Right cardiac atrium (tissue), 5 donors: Measurements from ENCODE around the gene KCNQ1. TPM values are rescaled to one million over a fixed set of nuclear protein-coding genes. Genes with fewer than 3 reads are reported as not detected.

Source experiments
- ATAC-seq, 2 donors: fragments of 200-7000 bp; cut with Tn5 transposase; one replicate each; pipeline versions ENCODE4 v1.8.0 to v1.9.1; 2020; ENCODE audit warnings: moderate library complexity in 2 of 2, mild to moderate bottlenecking in 1 of 2
- DNase-seq, 3 donors: peaks; one replicate each; pipeline ENCODE4 v3.0.0-alpha.2; 2020
- H3K27ac ChIP-seq: one replicate; pipeline ENCODE4 v1.5.1; 2013; ENCODE audit warnings: mild to moderate bottlenecking, low read length, control low read depth, moderate library complexity
- H3K27me3 ChIP-seq: one replicate; pipeline ENCODE4 v1.6.1; 2013; ENCODE audit not compliant: control insufficient read depth, insufficient read depth
- H3K4me1 ChIP-seq: one replicate; pipeline ENCODE4 v1.6.1; 2013; ENCODE audit warnings: low read length; ENCODE audit not compliant: control insufficient read depth, insufficient read depth
- H3K4me3 ChIP-seq: one replicate; pipeline ENCODE4 v1.5.1; 2013; ENCODE audit warnings: low read length, control low read depth
- H3K9me3 ChIP-seq: one replicate; pipeline ENCODE4 v1.6.1; 2013; ENCODE audit warnings: low read length; ENCODE audit not compliant: control insufficient read depth
- WGBS: extraction: QIAGEN DNeasy Blood & Tissue Kit; methylation state at CpG from one replicate; pipeline ENCODE4 v1.1.7; 2013; 5-methylcytosine and 5-hydroxymethylcytosine counted together
- intact Hi-C, 4 donors: fragments of 100-400 bp; cut with DNase I; formaldehyde crosslinking; loops; one replicate each; pipeline versions ENCODE4 v1.11.0 to v1.14.0; 2022 to 2023
- polyA plus RNA-seq: library from polyadenylated mRNA; stranded (reverse); fragments of 200-250 nt; gene quantifications from one replicate; pipeline ENCODE4 v1.2.3, GENCODE V29; 2013
- total RNA-seq, 4 donors: library from RNA; stranded (reverse); fragmentation: NEBNext Ultra II Directional; extraction: Animal tissue kit (Norgen Biotek cat#: 25700); gene quantifications; one replicate each; pipeline ENCODE4 v1.2.1, GENCODE V29; 2021
- donor health status: healthy with polysubstance abuse.
- donor health status: DM: no; HTN: yes; CAD: no.
- donor health status: DM: no; HTN: no; CAD: no.
- donor health status: DM: no; HTN: yes; CAD: no; lungs with severe emphysema.
- donor health status: DM: yes; HTN: yes; CAD: no.

KCNQ1 gene
- total and polyA plus RNA-seq, 5 donors: 36.4 to 46.8 (median 37.7) TPM

DNA sequence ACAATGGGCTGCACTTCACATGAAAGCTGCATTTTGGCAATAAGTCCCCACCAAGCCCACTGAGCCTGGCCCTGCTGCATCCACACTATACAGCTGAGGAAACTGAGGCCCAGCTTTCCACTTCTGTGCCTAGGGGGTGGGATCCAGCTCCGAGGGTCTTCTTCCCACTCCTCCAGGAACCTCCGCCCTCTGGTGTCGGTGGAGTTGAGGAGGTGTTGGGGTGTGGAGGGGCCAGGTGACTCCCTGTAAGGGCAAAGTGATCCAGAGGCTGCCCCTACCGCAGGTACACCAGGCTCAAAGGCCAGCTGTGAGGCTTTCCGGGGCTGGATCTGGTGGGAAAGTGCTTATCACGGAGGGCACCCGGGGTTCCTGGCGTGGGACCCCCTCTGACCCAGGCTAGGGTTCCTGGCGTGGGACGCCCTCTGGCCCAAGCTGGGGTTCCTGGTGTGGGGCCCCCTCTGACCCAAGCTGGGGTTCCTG is 125.0 kb downstream of the KCNQ1 start:
- intact Hi-C loops: loop anchor here in 1 of 4 donors (10.0 kb wide), 1 partner anchor 65 kb away; no protein-coding TSS in a partner anchor
- H3K27me3 ChIP-seq: no peaks in the 10 kb centered on the region
- H3K4me1 ChIP-seq: no peaks in the 10 kb centered on the region
- DNase-seq: peak; percentile 6 to 47 (median 20)
- no peaks in the 10 kb centered on the region for H3K9me3 ChIP-seq
- H3K4me3 ChIP-seq: no peak overlapping the region
- no peak overlapping the region for H3K27ac ChIP-seq
- no peak for ATAC-seq
- 97% methylated on average over 10 of the region's 10 CpGs for WGBS

DNA sequence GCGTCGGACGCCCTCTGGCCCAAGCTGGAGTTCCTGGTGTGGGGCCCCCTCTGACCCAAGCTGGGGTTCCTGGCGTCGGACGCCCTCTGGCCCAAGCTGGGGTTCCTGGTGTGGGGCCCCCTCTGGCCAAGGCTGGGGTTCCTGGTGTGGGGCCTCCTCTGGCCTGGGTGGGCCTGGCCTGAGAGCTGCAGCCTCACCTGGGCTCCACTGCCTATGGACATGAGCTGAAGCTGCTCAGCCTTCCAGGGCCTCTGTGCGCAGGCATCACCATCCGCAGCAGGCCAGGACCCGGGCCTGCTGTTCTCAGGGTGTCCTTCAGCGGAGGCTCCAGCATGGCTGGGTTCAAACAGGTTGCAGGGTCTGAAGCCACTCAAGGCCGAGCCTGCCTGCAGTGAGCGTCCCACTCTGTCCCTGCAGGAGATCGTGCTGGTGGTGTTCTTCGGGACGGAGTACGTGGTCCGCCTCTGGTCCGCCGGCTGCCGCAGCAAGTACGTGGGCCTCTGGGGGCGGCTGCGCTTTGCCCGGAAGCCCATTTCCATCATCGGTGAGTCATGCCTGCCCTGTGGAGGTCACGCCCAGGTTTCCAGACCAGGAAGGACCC is 125.5 kb downstream of the KCNQ1 start:
- DNase-seq: peak in 2 of 3 donors; percentile 6 to 42
- intact Hi-C loops: loop anchor here in 1 of 4 donors (10.0 kb wide), 1 partner anchor 64 kb away; no protein-coding TSS in a partner anchor
- ATAC-seq: no peak
- Histone ChIP-seq H3K4me1 (no peaks in the 10 kb centered on the region), H3K9me3 (no peaks in the 10 kb centered on the region), H3K27ac (no peak overlapping the region), H3K27me3 (no peaks in the 10 kb centered on the region), H3K4me3 (no peak overlapping the region)
- WGBS: 98% methylated on average over 26 of the region's 26 CpGs

DNA sequence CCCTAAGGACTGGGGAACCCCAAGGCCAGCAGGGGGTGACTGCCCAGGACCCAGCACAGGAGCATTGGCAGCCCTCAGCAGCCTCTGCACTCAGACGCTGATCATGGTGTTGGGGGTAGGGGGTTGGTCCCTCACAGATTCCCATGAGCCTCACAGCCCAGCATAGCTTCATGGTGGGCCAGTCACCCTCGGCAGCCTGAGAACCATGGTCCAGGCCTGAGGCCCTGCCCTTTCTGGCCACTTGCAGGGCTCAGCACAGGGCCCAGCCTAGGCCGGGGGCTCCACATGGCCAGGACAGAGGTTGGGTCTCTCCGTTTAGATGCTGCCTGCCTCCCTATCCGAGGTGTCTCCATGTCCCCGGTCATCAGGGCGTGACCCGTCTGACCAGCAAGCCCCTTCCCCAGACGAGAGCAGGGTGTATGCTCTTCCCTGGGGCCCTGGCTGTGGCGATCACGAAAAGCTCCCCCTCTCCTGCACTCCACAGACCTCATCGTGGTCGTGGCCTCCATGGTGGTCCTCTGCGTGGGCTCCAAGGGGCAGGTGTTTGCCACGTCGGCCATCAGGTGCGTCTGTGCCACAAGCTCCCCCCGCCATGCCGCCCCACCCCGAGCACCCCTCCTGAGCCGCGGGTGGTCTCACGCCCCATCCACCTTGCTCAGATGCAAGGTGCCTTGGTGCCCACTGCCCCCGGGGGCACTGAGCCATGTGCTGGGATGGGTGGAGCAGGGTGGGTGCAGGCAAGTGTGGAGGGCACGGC is 126.2 kb downstream of the KCNQ1 start:
- Histone ChIP-seq H3K4me1 (no peaks in the 10 kb centered on the region), H3K27me3 (no peaks in the 10 kb centered on the region), H3K9me3 (no peaks in the 10 kb centered on the region), H3K27ac (no peak overlapping the region), H3K4me3 (no peak overlapping the region)
- intact Hi-C loops: loop anchor here in 1 of 4 donors (10.0 kb wide), 1 partner anchor 64 kb away; no protein-coding TSS in a partner anchor
- no peak for ATAC-seq
- WGBS: 96% methylated on average over 25 of the region's 25 CpGs
- DNase-seq: peak; percentile 5 to 44 (median 24)

DNA sequence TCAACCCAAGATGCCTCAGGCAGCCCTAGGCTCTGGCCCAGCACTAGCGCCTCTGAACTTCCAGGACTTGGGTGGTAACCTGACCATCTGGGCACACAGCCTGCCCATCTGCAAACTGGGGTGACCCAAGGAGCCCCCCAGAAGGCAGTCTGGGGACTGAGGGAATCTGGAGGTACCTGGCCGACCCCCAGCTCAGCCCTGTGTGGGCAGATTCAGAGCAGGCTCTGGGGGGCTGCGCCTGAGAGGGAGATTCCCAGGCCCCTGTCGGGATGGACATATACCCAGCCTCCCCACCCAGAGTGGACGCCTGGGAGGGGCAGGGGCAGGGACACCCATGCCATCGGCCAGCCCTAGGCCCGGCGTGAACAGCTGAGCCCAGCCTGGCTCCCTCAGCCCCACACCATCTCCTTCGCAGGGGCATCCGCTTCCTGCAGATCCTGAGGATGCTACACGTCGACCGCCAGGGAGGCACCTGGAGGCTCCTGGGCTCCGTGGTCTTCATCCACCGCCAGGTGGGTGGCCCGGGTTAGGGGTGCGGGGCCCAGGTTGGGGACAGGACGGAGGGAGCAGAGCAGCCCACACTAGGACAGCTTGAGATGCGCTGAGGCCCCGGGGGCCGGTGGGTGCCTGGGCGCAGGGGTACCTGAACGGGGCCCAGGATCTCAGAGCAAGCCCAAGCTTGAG is 126.9 kb downstream of the KCNQ1 start:
- H3K9me3 ChIP-seq: no peaks in the 10 kb centered on the region
- WGBS: 97% methylated on average over 23 of the region's 23 CpGs
- no peaks in the 10 kb centered on the region for H3K27me3 ChIP-seq
- H3K27ac ChIP-seq: no peak overlapping the region
- intact Hi-C loops: loop anchor here in 1 of 4 donors (10.0 kb wide), 1 partner anchor 63 kb away; no protein-coding TSS in a partner anchor
- no peak for ATAC-seq
- no peaks in the 10 kb centered on the region for H3K4me1 ChIP-seq
- peak; percentile 8 to 44 (median 22) for DNase-seq
- no peak overlapping the region for H3K4me3 ChIP-seq

DNA sequence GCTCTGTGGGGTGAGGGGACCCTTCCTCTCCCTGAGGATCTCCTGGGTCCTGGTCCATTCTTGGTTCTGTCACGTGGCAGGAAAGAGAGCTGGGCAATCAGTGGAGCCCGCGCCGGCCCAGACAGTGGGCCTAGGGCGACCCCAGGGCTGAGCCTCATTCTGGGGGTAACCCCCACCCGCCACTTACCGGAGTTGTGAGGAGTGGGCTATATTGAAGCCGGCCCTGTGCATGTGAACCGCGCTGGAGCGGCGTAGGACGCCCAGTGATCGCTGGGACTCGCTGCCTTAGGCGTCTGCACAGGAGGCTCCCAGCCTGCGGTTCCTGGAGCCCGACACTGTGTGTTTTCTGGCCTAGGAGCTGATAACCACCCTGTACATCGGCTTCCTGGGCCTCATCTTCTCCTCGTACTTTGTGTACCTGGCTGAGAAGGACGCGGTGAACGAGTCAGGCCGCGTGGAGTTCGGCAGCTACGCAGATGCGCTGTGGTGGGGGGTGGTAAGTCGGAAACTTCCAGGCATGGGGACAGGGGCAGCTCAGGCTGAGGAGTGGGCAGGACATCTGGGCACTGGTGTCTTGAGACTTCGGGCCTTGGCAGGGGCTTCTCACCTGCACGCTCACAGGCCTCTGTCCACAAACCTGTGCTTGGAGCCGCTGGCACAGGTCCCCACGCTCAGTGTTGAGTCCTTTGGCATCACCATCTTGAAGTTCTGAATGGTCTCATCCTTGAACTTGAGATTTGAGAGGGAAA is 127.9 kb downstream of the KCNQ1 start:
- 96% methylated on average over 33 of the region's 33 CpGs for WGBS

DNA sequence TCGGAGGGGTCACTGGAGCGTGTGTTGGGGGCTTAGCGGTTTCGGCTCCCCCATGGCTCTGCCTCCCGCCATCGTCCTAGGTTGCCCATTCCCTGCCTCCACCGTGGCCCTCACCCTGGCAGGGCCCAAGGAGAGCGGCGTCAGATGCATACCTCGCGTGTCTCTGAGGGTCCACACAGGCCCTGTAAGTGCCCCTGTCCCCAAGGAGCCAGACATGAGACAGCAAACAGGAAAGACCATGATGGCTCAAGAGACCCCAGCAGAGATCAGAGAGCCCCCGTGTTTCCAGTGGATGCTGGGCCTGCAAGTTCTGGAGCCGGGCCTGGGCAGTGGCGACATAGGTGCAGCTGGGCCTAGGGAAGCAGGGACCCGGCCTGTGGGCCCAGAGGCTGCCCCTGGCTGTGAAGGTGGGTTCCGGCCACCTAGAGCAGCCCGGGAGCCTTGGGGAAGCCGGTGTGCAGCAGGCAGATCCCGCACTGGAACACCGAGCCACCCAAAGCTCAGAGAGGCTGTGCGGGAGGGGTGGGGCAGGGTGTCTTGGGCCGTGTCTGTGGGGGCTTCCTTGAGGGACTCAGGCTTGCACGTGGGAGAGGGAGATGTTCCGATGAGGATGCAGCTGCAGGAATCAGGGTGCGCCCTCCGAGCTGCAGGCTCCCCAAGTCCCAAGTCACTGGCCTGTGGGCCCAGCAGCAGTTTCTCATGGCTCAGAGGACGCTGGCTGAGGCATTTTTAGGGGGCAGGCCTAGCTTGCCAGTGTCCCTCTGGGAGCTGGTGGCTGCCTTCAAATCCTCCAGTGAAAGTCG is 128.6 kb downstream of the KCNQ1 start:
- Histone ChIP-seq H3K4me3 (no peak overlapping the region), H3K27me3 (no peaks in the 10 kb centered on the region), H3K27ac (no peak overlapping the region), H3K4me1 (no peaks in the 10 kb centered on the region), H3K9me3 (no peaks in the 10 kb centered on the region)
- WGBS: 93% methylated on average over 28 of the region's 28 CpGs
- DNase-seq (peak; percentile 1 to 32 (median 21)), ATAC-seq (no peak)
- intact Hi-C loops: loop anchor here in 1 of 4 donors (10.0 kb wide), 1 partner anchor 61 kb away; no protein-coding TSS in a partner anchor

More for the DNA sequence above, 127.9 kb downstream of the KCNQ1 start:
- Histone ChIP-seq H3K27ac (no peak overlapping the region), H3K4me3 (no peak overlapping the region), H3K27me3 (no peaks in the 10 kb centered on the region), H3K9me3 (no peaks in the 10 kb centered on the region), H3K4me1 (no peaks in the 10 kb centered on the region)
- ATAC-seq: no peak
- peak; percentile 6 to 37 (median 27) for DNase-seq
- intact Hi-C loops: loop anchor here in 1 of 4 donors (10.0 kb wide), 1 partner anchor 62 kb away; no protein-coding TSS in a partner anchor

DNA sequence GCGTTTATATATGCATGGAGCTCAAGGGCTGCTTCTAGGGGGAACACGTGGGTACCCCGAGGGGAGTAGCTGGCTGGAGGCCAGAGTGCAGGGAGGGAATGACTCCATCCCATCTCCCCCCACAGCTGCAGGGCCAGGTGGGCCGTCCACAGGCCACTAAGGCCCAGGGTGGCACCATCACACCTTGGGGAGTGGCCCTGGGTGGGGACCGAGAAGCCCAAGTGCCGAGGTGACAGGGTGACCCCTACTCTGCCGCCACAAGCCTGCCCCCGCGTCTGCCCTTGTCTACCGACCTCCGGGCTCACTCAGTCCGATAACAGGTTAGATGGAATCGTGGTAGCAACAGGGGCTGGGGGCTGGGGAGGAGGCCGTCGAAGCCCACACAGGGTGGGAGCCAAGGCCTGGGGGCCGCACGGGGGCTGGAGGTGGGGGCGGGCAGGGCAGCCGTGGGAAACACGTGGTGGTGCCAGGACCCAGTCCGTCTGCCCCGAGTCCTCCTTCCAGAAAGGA is 129.3 kb downstream of the KCNQ1 start:
- Histone ChIP-seq H3K4me1 (no peaks in the 10 kb centered on the region), H3K27ac (no peak overlapping the region), H3K9me3 (no peaks in the 10 kb centered on the region), H3K27me3 (no peaks in the 10 kb centered on the region), H3K4me3 (no peak overlapping the region)
- ATAC-seq: no peak
- 82% methylated on average over 22 of the region's 22 CpGs for WGBS
- intact Hi-C loops: loop anchor here in 1 of 4 donors (10.0 kb wide), 1 partner anchor 61 kb away; no protein-coding TSS in a partner anchor
- peak in 2 of 3 donors; percentile 18 to 46 for DNase-seq

DNA sequence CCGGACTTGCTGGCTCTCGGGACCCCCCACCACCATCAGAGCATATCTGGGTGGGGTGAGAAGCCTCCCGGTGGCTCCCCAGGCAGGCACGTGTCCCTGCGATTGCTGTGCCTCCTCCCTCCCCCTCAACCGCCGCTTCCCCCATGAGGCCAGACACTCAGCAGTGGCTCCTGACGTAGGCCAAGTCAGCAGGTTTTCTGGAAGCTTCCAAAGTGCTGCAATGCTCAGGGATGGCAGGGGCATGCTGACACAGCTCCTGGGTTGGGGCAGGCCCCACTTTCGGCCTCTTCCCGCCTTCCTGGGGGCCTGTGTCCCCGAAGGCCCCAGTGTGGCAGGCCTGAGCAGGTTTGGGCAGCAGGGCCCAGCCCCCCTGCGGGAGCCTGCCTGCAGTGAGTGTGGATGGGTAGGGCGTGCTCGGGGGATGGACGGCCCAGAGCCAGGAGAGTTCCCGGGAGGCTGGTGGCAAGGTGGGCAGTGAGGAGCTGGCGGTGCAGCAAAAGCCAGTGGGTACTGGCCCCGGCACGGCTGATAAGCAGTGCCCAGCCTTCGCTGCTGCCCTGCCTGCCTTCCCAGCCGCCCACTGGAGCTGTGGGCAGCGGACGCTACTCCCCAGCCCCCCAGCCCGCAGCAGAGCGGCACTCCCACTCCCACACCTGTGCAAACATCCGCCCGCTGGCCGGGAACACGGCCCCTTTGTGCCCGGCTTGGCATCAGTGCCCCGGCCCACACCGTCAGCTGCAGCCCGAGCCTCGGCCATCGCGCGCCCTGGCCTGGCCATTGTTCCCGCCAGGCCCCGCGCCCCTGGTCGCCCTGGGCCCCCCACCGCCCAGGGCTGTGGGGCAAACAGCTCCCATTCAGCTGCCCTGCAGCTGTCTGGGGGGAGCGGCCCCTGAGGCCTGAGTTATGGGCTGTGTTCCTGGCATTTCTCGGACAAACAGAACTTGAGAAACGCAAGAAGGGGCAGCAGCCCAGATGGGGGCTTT is 130.0 kb downstream of the KCNQ1 start:
- DNase-seq: peak; percentile 11 to 47 (median 35)
- WGBS: 88% methylated on average over 45 of the region's 45 CpGs
- no peak for ATAC-seq
- H3K4me1 ChIP-seq: no peaks in the 10 kb centered on the region
- no peak overlapping the region for H3K27ac ChIP-seq
- no peak overlapping the region for H3K4me3 ChIP-seq
- H3K27me3 ChIP-seq: no peaks in the 10 kb centered on the region
- intact Hi-C loops: loop anchor here in 1 of 4 donors (10.0 kb wide), 1 partner anchor 60 kb away; no protein-coding TSS in a partner anchor
- no peaks in the 10 kb centered on the region for H3K9me3 ChIP-seq
